Endometrial microvascular endothelial cells (primary cell): ENCODE data around the gene DDX11. TPM values are rescaled to one million over a fixed set of nuclear protein-coding genes. Genes with fewer than 3 reads are reported as not detected.
"Not testable (repeated sequence)": the region's sequence is repeated elsewhere in the genome, so short reads cannot be mapped to it uniquely, and the experiment has no call there.

Experiments
- in situ Hi-C: cut with HindIII; loops from 2 replicates; pipeline ENCODE4 v1.10.0; 2017; ENCODE audit warnings: low sequenced_read_pairs, low pct_unique_long_range_greater_than_20kb; ENCODE audit errors: inconsistent ontology term
- total RNA-seq: library from RNA; depleted of rRNA; stranded (reverse); fragments of >200 nt; gene quantifications from one replicate; pipeline ENCODE4 v1.2.3, GENCODE V29; 2015; ENCODE audit errors: inconsistent ontology term

DDX11 gene
- total RNA-seq, 1 donor from 2014 or later: 17.9 TPM

DNA sequence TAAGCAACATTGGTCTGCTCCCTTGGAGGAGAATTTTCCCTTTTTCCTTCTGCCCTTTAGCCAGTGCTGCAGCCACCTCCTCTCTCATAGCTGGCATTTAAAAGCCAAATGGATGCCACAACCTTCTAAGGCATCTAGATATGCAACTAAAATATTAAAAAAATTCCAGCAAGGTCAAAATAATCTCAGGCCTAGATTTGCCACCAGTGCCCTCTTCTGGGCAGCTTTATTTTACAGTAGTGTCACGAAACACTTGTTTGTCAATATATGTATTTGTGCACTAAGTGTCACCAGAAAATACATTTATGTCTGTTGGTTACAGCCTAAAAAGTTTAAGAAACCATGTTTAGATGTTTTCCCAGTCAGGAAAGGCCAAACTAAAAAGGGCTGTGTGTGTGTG lies 19.7 kb upstream of the DDX11 start:
- in situ Hi-C loops: not testable (repeated sequence)

DNA sequence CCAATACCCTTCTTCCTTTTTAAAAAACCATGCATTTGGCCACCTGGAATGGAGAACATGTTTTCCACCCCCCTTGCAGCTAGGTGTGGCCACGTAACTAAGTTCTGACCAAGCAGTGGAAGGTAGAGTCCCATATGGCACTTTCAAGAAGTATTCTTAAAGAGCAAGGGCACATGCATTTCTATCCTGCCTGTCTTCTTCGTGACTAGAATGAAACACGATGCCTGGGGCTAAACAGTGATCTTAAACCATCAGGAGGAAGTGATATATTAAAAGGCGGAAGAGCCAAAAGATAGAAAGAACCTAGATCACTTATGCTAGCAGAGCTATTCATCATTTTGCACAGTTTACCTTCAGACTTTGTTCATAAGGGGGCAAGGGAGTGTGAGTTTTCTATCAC lies 16.0 kb upstream of the DDX11 start:
- in situ Hi-C loops: no loop called here

DNA sequence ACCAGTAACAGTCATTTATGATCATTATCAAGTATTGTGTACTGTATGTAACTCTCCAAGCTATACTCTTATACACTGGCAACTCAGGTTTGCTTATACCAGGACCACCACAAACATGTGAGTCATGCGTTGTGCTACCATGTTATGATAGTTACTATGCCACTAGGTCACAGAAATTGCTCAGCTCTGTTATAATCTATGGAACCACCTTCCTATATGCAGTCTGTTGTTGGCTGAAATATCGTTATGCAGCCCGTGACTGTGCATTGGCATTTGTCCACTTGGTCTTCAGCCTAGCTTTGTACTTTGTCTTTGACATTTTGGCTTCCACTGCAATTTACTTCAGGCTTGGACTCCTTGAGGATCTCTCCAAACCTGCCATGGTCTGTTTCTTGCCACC lies 7.5 kb upstream of the DDX11 start:
- in situ Hi-C loops: not testable (repeated sequence)

DNA sequence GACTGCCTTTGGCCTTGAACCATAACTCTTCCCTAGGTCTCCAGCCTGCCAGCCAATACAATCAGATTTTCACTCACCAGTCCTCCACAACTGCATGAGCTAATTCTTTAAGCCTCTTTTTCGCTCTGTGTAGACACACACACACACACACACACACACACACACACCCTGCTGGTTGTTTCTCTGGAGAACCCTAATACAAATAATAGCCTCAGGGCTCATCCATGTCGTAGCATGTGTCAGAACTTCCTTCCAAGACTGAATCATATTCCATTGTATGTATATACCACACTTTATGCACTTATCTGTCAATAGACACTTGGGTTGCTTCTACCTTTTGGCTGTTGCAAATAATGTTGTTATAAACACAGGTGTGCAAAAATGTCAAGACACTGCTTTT lies 6.0 kb upstream of the DDX11 start:
- in situ Hi-C loops: not testable (repeated sequence)

DNA sequence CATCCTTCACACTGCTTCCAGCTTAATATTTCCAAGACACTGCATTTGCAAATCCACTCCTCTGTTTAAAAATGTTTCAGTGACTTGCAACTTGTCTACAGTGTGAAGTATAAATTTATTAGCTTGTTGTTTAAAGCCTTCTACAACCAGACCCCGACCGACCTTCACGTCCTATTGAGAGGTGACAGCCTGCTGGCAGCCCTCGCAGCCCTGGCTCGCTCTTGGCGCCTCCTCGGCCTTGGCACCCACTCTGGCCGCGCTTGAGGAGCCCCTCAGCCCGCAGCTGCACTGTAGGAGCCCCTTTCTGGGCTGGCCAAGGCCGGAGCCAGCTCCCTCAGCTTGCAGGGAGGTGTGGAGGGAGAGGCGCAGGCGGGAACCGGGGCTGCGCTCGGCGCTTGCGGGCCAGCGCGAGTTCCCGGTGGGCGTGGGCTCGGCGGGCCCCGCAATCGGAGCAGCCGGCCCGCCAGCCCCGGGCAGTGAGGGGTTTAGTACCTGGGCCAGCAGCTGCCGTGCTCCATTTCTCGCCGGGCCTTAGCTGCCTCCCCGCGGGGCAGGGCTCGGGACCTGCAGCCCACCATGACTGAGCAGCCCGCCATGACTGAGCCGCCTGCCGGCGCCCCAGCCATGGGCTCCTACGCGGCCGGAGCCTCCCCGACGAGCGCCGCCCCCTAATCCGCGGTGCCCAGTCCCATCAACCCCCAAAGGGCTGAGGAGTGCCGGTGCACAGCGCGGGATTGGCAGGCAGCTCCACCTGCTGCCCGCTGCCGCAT lies 2.5 kb upstream of the DDX11 start:
- in situ Hi-C loops: not testable (repeated sequence)

DNA sequence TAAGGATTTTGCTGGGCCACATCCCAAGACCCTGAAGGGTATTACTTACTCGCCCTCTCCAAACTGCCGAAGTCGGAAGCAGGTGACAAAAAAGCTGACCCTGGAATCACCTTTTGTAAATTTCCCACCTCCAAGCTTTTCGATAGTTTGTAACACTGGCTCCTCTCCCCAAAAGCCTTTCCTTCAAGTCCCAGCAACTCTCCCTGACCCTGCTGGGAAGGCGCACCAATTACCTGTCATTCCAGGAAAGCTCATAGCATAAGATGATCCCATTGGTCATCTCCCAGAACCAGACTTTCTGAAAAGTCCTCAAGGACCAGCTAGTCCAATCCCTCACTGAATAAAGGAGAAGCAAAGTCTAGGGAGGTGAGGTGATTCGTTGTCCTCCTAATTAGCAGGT lies 698 bp upstream of the DDX11 start:
- in situ Hi-C loops: not testable (repeated sequence)

DNA sequence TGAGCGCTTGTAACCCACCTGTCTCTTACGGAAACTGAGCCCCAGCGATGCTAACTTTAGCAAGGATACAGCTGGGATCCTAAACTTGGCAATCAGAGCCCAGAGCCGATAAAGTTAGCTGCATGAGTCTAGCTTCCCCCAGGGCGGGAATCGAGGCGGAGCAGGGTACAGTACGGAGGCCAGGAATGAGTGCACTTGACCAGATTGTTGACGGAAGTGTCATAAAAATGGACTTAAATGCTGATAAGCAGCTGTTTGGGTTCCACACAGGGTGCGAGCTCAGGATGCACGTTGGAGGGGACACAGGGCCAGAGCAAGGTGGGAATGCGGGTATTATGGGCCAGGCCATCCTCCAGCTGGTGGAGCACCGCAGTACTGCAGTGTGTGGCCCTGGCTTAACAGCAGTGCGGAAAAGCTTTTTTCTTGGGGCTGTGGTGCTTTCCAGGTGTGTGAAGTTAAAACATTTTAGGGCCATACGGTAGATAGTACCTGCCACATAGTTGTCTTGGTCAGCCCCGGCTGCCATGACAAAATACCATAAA lies 744 bp downstream of the DDX11 start:
- in situ Hi-C loops: not testable (repeated sequence)

DNA sequence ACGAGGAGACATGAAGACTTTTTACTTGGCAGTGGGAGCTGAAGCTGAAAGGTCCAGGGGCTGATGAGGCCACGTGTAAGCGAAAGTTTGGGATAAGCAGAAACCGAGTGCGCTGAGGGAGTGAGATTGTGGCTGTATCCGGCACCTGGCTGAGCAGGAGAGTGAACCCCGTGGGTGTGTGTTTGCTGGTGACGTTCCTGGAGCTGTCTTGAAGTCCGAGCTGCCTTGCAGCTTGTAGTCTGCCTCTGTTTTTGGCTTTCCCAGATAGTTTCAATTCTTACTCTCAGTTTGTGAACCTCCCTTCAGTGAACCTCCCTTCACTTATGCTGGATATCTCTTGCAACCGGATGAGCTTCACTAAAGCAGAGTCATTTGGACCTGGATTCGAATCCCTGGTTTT lies 2.5 kb downstream of the DDX11 start:
- in situ Hi-C loops: not testable (repeated sequence)

DNA sequence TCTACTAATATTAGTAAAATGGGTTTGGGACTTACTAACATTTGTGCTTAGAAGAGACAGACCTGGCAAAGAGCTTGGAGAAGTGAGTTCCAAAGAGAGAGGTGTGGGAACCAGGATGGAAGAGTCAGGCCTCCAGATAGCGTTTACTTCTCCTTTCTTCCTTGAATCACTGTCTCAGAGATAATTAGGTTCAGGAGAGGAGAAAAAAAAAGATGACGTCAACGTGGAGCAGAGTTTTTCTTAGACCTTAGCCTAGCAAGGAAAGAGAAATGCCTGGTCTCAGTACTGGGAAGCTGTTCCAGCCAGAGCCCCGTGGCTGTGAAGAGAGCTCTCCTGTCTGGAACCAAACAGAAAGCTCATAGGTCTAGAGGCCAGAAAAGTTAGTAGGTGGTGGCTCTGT lies 3.4 kb downstream of the DDX11 start:
- in situ Hi-C loops: not testable (repeated sequence)

DNA sequence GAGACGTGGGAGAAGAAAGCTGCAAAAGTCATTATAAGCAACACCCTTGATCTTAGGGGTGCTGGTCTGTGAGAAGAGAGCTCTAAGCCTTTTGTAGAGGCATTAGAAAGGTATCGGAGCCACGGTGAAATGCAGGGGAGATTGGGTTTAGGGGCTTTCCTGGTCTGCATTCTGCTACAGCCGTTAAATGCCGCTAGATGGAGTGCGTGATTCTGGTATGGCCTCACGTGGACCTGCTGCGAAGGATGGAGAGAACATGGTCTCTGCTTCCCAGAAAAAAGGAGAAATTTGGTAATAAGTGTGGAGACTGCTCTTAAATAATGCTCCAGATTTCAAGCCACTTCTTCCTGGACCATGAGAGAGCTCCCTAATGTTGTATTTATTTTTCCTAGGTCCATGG lies 4.3 kb downstream of the DDX11 start:
- in situ Hi-C loops: not testable (repeated sequence)

DNA sequence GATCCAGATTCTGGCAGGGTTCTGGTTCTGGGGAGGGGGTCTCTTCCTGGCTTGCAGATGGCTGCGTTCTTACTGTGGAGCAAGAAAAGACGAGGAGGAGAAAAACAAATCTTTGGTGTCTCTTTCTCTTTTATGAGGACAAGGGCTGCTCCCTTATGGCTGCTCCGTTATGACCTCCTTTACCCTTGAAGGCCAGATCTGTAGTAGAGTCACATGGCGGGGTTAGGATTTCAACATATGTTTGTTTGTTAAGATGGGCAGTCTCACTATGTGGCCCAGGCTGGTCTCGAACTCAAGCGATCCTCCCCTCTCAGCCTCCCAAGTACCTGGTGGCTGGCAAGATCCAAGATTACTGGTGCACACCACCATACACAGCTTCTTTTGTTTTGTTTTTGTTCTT lies 5.8 kb downstream of the DDX11 start:
- in situ Hi-C loops: not testable (repeated sequence)

DNA sequence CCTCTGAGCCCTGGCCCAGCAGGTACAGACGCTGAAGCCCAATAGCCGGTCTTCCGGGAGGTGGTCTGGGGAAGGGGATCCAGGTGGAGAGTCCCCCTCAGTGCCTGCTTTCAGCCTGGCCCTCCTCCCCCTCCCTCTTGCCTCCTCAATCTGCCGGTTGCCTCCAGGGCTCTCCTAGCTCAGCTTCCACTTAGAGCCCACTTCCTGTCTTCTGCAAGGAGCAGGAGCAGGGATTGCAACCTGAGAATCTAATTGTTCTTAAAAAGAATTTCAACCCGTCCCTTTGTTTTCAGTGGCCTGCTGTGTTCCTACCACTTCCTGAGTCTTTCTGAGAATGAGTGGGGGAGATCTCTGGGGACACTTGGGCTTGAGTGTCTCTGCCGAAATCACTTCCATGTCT lies 6.6 kb downstream of the DDX11 start:
- in situ Hi-C loops: not testable (repeated sequence)

DNA sequence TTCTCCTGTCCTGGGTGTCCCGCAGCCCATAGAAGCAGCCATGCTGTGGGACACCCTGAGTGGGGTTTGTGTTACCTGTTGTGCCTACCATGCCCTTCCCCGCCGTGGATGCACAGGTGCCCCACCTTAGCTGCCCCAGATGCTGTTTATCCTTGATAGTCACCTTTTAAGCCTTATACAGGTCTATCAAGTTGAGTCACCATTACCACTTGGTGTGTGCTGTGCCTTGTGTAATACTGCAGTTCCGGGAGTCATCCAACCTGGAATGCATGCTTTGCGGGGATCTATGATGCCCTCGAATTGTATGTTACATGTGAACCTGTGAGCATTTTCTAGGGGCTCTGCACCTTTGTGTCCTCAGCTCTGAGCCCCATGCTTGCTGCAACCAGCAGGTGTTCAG lies 7.6 kb downstream of the DDX11 start:
- in situ Hi-C loops: not testable (repeated sequence)

DNA sequence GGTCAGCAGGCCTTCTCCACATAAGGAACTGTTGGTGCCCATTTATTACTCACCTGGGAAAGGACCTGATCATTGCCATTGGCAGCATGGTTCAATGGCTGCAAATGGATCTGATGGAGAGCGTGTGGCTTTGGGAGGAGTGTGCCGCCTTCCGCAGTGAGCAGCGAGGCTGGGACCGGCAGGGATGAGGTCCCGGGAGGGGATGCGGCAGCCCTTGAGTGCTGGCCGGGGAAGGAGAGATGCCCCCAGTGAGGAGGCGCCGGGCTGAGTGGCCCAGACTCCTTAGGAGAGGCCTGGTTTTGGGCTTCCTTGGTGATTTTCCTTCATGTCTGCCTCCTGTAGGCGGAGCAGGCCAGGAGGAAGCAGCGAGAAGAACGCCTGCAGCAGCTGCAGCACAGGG lies 10.6 kb downstream of the DDX11 start:
- in situ Hi-C loops: not testable (repeated sequence)

DNA sequence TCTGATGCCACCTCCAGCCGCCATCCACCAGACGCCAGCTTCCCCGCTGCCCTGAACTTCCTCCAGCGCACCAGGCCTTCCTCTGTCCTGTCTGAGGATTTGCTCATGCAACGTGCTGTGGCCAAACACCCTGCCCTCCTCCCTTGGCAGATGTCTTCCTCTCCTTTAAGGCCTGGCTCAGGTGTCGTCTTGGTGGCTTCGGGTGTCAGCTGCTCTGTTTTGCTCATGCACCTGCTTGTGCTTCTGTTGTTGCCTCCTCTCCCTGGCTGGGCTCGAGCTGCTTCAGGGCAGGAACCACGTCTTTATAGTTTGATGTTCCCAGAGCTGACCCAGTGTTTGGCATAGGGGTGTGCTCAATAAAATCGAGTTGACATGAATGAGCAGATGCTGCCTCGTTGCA lies 12.4 kb downstream of the DDX11 start:
- in situ Hi-C loops: not testable (repeated sequence)

DNA sequence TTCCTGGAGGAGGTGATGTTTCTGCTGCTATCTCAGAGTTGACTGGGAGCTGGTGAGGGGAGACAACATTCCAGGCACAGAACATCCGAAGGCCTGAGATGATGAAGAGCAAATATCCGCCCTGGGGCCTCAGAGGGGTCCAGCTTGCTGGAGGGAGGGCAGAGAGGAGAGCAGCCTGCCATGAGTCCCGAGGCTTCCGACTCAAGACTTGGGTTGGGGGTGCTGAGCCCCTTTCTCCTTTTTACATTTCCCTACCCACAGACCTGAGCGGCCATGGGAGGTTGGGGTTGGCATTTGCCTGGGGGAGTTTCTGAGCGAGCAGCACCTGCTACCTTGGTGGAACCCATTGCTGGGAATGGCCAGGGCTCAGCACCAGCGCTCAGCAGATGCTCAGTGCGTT lies 13.8 kb downstream of the DDX11 start:
- in situ Hi-C loops: not testable (repeated sequence)

DNA sequence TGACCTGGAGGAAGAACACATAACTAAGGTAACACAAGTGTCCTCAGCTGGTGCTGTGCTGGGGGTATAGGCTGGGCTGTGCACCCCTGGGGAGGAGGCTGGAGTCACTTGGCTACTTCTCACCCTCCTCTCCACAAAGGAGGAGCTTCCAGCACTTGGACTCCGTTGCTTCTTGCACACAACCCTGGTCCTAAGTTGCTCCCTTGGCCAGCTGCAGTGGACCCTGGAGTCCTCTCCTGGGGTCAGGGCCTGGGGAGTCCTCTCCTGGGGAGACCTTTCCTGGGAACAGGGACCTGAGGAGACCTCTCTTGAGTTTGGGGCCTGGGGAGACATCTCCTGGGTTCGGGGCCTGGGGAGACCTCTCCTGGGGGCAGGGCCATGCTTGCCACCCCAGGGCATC lies 14.3 kb downstream of the DDX11 start:
- in situ Hi-C loops: not testable (repeated sequence)

DNA sequence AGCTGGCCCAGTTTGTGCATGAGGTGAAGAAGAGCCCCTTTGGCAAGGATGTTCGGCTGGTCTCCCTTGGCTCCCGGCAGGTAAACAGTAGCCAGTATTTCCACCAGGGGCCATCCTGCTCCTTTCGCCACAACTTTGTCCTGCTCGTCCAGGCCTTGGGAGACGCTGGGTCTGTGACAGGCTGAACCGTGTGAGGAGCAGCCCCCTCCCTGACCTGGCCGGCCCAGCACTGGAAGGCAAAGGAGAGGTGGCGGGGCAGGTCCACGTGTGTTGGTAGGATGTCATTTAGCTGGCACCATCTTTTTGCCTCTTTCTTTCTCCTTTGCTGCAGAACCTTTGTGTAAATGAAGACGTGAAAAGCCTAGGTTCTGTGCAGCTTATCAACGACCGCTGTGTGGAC lies 15.4 kb downstream of the DDX11 start:
- in situ Hi-C loops: no loop called here

DNA sequence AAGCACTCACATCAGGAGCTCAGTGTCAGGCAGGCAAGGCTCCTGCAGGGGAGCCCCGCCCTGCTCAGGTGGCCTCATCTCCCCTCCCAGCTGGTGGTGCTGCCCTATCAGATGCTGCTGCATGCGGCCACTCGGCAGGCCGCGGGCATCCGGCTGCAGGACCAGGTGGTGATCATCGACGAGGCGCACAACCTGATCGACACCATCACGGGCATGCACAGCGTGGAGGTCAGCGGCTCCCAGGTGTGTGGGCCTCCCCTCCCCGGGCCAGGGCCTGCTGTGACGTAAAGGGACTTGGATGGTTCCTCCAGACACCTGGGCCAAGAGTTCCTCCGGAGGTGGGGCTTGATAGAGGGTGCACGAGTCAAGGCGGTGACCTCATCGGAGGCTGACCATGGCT lies 18.0 kb downstream of the DDX11 start:
- in situ Hi-C loops: not testable (repeated sequence)

DNA sequence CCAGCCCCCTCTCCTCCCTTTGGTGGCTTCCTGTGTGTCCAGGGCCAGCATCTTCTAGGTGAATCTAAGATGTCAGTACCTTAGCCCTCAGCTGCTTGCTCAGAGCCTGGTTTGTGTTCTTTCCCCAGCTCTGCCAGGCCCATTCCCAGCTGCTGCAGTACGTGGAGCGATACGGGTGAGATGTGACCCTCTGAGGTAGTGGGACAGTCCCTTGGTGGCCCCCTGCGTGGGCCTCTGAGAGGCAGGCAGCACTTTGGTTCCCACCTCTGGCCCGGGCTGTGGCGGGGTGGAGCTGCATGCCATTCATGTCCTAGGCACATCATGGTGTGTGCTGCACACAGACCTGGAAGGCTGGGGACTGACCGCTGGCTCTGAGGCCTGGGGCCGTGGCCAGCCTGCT lies 19.1 kb downstream of the DDX11 start:
- in situ Hi-C loops: not testable (repeated sequence)
